Retinal pigment epithelial cell (primary cell): ENCODE results near the gene KCNQ1.
A peak's percentile ranks its signal among the peaks of the same experiment; 100 is the strongest.

Experiments used
- DNase-seq: peaks from one replicate; pipeline ENCODE4 v3.0.0-alpha.2; 2010; ENCODE audit warnings: low read depth
- H3K4me3 ChIP-seq: 2 replicates; pipeline ENCODE4 v1.5.1; 2011; ENCODE audit warnings: mild to moderate bottlenecking, low read length, control low read depth, moderate library complexity
- TF ChIP-seq, protein P1 (sequence below): conservative IDR thresholded peaks from 2 replicates; pipeline ENCODE4 v1.5.1; 2011; ENCODE audit warnings: low read depth, low read length, control low read depth, inconsistent platforms

The KCNQ1 gene

DNA sequence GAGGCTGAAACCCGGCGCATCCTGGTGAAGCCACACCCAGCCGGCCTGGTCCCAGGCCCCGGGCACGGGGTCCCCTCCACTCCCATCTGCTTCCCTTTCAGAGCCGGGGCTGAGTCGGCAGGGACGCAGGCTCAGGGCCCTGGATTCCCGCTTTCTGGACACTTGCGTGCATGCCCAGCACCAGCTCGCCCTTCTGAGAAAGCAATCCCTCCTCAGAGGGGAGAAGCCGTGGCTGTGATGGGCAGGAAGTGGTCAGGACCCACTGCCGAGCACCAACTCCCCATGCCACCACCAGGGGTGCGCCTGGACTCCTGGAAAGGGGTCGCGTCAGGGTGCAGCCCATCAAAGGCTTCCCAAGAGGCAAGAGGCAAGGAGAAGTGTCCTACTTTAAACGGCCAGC lies 425.7 kb downstream of the KCNQ1 start:
- DNase-seq, result no peak

GRCh38 chr11:2870969-2871680 lies 426.3 kb downstream of the KCNQ1 start:
- DNase-seq, result no peak
- TF ChIP-seq, protein P1, sequence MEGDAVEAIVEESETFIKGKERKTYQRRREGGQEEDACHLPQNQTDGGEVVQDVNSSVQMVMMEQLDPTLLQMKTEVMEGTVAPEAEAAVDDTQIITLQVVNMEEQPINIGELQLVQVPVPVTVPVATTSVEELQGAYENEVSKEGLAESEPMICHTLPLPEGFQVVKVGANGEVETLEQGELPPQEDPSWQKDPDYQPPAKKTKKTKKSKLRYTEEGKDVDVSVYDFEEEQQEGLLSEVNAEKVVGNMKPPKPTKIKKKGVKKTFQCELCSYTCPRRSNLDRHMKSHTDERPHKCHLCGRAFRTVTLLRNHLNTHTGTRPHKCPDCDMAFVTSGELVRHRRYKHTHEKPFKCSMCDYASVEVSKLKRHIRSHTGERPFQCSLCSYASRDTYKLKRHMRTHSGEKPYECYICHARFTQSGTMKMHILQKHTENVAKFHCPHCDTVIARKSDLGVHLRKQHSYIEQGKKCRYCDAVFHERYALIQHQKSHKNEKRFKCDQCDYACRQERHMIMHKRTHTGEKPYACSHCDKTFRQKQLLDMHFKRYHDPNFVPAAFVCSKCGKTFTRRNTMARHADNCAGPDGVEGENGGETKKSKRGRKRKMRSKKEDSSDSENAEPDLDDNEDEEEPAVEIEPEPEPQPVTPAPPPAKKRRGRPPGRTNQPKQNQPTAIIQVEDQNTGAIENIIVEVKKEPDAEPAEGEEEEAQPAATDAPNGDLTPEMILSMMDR, result no peak
- no peak overlapping the region for H3K4me3 ChIP-seq

More for the DNA sequence above, 425.7 kb downstream of the KCNQ1 start:
- TF ChIP-seq, protein P1, result peak; percentile 3
- no peak overlapping the region for H3K4me3 ChIP-seq

DNA sequence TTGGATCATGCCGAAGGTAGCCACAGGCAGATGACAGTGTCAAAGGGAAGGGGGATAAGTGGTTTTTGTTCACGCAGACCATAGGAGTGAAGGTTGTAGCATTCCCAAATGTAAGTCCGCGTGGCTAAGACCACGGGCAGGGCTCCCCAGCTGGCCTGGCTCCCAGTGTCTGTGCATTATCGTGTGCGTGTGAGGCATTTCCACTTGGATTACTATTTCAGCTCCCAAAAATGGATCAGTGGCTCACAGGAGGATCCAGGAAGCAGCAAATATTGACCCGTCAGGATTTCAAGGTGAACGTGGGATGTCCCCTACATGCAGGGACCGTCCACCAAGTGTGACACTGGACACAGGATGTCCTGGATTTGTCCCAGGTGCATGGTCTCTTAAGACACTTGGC lies 430.2 kb downstream of the KCNQ1 start:
- DNase-seq, result no peak
- H3K4me3 ChIP-seq, result no peak overlapping the region
- TF ChIP-seq, protein P1, result no peak

GRCh38 chr11:2877474-2877873 lies 432.7 kb downstream of the KCNQ1 start:
- TF ChIP-seq, protein P1, result no peak
- H3K4me3 ChIP-seq, result no peak overlapping the region
- no peak for DNase-seq

DNA sequence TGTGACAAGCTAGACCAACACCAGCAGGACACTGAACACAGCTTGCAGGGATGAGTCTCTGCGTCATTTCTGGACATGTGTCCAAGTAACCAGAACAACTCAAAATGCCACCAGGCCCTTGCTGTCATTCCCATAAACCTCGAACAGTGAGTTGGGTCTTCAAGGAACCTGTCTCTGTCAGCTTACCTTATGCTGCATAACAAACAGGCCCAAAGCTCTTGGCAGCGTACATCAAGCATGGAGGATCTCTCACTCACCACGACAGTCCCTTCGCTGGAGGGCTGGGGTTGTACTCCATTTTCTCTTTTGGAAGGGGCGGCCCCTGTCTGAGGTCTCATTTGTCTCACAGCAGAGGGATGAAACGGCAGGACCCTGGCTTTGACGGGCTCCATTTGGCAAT lies 434.0 kb downstream of the KCNQ1 start:
- no peak overlapping the region for H3K4me3 ChIP-seq
- TF ChIP-seq, protein P1, result no peak

DNA sequence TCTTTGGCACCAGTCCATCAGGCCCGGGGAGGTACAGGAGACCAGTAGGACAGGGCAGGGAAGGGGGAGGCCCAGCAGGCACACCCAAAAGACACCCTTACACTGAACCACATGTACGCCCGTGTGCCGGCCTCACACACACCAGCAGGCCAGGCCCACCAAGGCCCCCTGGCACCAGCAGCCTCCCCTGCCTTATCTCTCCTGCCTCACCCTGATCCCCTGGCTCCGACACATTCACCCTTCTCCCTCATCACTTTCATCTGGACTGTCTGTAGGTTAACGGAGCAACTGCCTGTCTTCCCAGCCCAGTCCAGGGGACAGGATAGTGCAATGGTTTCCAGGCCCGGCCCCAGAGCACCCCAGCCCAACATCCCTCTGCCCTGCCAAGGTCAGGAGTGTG lies 435.8 kb downstream of the KCNQ1 start:
- TF ChIP-seq, protein P1, result no peak
- H3K4me3 ChIP-seq, result no peak overlapping the region
- DNase-seq, result no peak

More for the DNA sequence above, 434.0 kb downstream of the KCNQ1 start:
- no peak for DNase-seq

DNA sequence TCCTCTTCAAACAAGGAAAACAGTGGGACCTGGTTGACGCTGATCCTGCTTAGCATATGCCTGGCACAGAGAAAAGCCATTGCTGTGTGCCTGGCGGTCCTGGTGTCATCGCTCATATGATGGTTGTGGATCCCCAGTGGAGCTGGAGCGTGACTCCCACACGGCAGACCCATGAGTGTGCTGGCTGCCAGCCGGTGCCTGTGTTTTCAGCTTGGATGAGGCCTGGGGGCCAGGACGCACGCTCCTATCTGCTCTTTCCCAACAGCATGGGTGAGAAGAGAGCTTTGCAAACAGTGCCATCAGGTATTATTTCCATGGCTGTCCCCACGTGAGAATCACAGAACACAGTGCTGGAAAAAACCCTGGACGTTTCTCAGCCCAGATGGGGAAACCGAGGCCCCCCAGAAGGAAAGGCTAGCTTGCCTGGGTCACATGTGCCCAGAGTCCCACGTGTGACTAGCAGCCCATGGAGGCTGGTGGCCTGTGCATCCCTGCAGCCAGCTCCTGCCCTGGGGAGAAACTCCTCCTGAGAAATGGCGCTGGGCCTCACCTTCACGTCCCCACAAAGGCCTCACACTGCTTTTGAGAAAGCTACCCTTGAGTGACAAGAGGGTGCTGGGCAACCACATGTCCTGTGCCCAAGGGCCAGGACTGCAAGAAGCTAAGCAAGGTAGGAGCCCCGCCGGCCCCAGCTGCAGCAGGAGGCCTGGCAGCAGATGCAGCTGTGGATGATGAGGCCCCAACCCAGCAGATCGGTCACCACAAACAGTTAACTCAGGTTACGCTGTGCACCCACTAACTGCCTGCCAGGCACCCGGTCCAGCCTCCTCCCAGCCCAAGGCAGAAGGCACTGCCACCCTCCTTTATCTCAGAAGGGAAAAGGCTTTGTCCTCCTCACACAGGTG lies 436.5 kb downstream of the KCNQ1 start:
- TF ChIP-seq, protein P1, result no peak
- H3K4me3 ChIP-seq, result no peak overlapping the region
- DNase-seq, result no peak
